HL-60 (cell line): Measurements from ENCODE around the gene PTPRD.

Experiments used
- CTCF ChIP-seq: IDR thresholded peaks from one replicate; pipeline ENCODE4 v1.5.1; 2011; ENCODE audit warnings: low read length, control low read depth, inconsistent platforms; ENCODE audit not compliant: insufficient read depth
- GABPA ChIP-seq: IDR thresholded peaks from 2 replicates; pipeline ENCODE4 v1.6.1; 2012; ENCODE audit warnings: low read depth

GRCh38 chr9:10173561-10173960 lies 439.2 kb downstream of the PTPRD start:
- TF ChIP-seq CTCF (no peak), GABPA (no peak)
